Activated CD4-positive, CD25-positive, alpha-beta regulatory T cell treated with anti-CD3 and anti-CD28 coated beads, Interleukin-2, amount 50 U/mL, for 16 hours (primary cell): ENCODE data around the gene CDC23.
"Not testable (repeated sequence)": the region's sequence is repeated elsewhere in the genome, so short reads cannot be mapped to it uniquely, and the experiment has no call there.

Experiments
- DNase-seq: peaks from one replicate; pipeline ENCODE4 v3.0.0-alpha.2; 2020; ENCODE audit warnings: low read depth, low spot score

The CDC23 gene

DNA sequence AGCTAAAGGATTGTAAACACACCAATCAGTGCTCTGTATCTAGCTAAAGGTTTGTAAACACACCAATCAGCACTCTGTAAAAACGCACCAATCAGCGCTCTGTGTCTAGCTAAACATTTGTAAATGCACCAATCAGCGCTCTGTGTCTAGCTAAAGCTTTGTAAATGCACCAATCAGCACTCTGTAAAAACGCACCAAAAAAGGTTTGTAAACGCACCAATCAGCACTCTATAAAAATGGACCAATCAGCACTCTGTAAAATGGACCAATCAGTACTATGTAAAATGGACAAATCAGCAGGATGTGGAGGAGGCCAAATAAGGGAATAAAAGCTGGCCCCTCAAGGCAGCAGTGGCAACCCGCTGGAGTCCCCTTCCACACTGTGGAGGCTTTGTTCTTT lies 69.5 kb downstream of the CDC23 start:
- DNase-seq: not testable (repeated sequence)

DNA sequence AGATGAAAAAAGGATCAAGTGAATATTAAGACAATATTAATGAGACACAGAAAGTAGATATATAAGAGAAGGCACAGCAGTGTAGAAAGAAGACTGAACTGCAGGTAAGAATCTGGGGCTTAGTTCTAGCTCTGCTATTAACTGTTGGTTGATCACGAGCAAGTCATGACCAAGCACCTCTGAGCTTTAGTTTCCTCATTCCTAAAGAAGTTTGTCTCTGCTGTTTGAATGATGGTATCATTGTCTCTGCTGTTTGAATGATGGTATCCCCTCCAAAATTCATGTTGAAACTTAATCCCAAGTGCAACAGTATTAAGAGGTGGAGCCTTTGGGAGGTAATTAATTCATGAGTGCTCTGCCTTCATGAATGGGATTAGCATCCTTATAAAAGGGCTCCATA lies 71.4 kb downstream of the CDC23 start:
- no peak for DNase-seq

DNA sequence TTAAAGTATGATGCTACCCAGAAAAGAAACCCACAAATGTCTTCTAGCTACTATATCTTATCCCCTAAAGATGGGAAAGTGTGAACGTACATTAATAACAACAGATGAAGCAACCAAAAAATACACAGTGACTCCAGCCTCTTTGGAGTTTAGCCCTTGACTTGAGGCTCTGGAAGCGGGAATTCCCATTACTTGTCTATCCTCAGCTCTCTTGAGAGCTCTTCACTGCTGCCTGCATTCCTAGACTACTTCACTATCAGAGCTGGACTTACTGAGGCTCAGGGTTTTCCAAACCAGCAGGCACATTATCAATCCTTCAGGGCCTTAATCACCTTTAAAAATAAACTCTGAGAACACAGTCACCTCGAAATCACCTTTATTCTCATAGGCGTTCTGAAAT lies 72.9 kb downstream of the CDC23 start:
- no peak for DNase-seq

DNA sequence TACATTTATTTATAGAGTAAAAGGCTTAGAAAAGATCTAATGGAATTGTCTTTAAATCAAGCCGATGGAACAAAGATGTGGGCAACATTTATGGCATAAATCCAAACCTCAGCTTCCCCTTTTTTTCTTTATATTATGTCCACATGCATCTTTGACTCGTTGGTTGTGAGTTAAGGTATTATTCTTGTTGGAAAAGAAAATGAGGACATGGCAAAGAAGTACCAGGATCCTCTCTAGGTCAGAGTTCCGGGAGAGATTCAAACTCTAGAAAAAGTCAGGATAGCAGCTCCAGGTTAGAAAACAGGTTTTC lies 73.4 kb downstream of the CDC23 start:
- no peak for DNase-seq

DNA sequence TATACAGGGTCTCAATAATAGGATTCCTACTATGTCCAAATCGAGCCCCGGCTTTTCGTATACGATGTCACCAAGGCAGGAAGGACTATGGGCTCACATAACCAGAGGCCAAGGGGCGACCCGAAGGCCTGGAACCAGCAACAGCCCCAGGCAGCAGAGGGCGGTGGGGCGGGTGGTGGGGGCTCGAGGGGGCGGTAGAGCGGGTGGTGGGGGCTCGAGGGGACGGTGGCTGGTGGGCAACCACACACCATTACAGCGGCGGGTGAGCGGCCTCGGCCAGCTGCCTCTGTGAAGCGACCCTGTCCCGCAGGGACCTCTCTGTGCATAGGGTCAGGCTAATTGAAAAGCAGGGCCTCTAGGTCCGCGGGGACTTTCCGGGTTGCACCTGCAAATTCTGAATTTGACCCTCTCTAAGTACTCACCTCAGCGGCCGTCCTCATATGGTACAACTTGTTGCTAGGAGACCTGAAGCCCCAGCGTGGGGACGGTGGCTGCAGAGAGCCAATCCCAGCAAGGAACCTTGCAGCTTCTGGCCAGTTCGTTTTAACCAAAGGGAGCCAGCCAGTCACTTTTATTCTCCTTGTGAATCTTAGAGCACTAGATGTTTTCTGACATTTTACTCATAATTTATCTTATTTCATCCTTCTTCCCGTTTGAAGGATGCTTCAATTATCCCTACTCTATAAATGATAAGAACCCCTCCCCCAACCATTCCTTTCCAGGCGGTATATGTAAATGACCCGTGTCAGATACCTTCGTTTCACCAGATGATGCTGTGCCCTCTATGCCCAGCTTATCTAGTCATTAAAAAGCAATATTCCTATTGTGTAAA lies 74.0 kb downstream of the CDC23 start, which contains the start of gene NME5:
Gene NME5 (minus strand): TSS at position 480 of the 832 bp plus-strand sequence. CDS start 648 bp downstream, outside the sequence.
- no peak for DNase-seq
